Kidney (tissue), 14 donors: ENCODE results near the gene MITF. TPM values are rescaled to one million over a fixed set of nuclear protein-coding genes. Genes with fewer than 3 reads are reported as not detected.

ENCODE experiments used
- DNase-seq, 5 donors: peaks; one replicate each; pipeline ENCODE4 v3.0.0-alpha.2; 2013 to 2020
- FAIRE-seq: peaks from 2 replicates; lab custom pipeline; 2012; peaks lifted over from hg19 to GRCh38; lab: Jason Lieb, UNC
- H3K27ac ChIP-seq, 2 donors: one replicate each; pipeline ENCODE4 v1.7.0; 2013; ENCODE audit warnings: low read depth in 2 of 2, low read length in 2 of 2, inconsistent platforms in 1 of 2
- H3K27me3 ChIP-seq: one replicate; pipeline ENCODE4 v1.7.1; 2013; ENCODE audit warnings: low read length, inconsistent platforms; ENCODE audit not compliant: control insufficient read depth, insufficient read depth
- H3K36me3 ChIP-seq, 3 donors: one replicate each; pipeline versions ENCODE4 v1.7.0 to v1.7.1; 2013; ENCODE audit warnings: low read length in 3 of 3, control low read depth in 1 of 3, inconsistent platforms in 1 of 3; ENCODE audit not compliant: insufficient read depth in 3 of 3, control insufficient read depth in 2 of 3
- H3K4me1 ChIP-seq, 3 donors: one replicate each; pipeline versions ENCODE4 v1.7.0 to v1.7.1; 2013; ENCODE audit warnings: low read length in 3 of 3, inconsistent platforms in 1 of 3, low read depth in 1 of 3; ENCODE audit not compliant: control insufficient read depth in 2 of 3, insufficient read depth in 2 of 3
- H3K4me3 ChIP-seq, 3 donors: one replicate each; pipeline versions ENCODE4 v1.7.0 to v1.8.1; 2013; ENCODE audit warnings: low read length in 3 of 3, control low read depth in 1 of 3, inconsistent platforms in 1 of 3
- H3K9ac ChIP-seq, 3 donors: one replicate each; pipeline versions ENCODE4 v1.7.0 to v1.7.1; 2013; ENCODE audit warnings: low read length in 3 of 3, control low read depth in 1 of 3, inconsistent platforms in 1 of 3
- H3K9me3 ChIP-seq, 3 donors: one replicate each; pipeline versions ENCODE4 v1.7.0 to v1.7.1; 2013; ENCODE audit warnings: low read length in 3 of 3, control low read depth in 1 of 3, inconsistent platforms in 1 of 3; ENCODE audit not compliant: control insufficient read depth in 2 of 3, insufficient read depth in 1 of 3
- intact Hi-C: fragments of 100-400 bp; cut with DNase I; formaldehyde crosslinking; loops from one replicate; pipeline ENCODE4 v1.11.1; 2022
- polyA plus RNA-seq: library from polyadenylated mRNA; stranded (reverse); fragments of 350-450 nt; fragmentation: Illumina TruSeq; extraction: RNeasy Lipid Tissue Mini Kit (QIAGEN cat#74804); gene quantifications from one replicate; pipeline ENCODE4 v1.2.3, GENCODE V29; 2014; ENCODE audit warnings: low read depth, low replicate concordance; ENCODE audit not compliant: insufficient read depth
- total RNA-seq: library from RNA; stranded (reverse); fragmentation: NEBNext Ultra II Directional; extraction: Animal tissue kit (Norgen Biotek cat#: 25700); gene quantifications from one replicate; pipeline ENCODE4 v1.2.1, GENCODE V29; 2021
- TF ChIP-seq, protein P1 (sequence below): IDR thresholded peaks from 3 replicates; pipeline ENCODE4 v1.5.1; 2012; ENCODE audit warnings: mild to moderate bottlenecking, moderate library complexity, borderline replicate concordance; ENCODE audit not compliant: insufficient read depth; ENCODE audit errors: extremely low read depth
- donor health status: control.
- donor health status: control.
- donor health status: control.
- donor health status: control.
- donor health status: control.
- donor health status: DM: yes; HTN: yes; CAD: no.
- donor health status: Normal renal cell carcinoma (clear cell type).

Gene MITF
- total and polyA plus RNA-seq, 2 donors from 2014 or later: 14.1 to 52.6 TPM

DNA sequence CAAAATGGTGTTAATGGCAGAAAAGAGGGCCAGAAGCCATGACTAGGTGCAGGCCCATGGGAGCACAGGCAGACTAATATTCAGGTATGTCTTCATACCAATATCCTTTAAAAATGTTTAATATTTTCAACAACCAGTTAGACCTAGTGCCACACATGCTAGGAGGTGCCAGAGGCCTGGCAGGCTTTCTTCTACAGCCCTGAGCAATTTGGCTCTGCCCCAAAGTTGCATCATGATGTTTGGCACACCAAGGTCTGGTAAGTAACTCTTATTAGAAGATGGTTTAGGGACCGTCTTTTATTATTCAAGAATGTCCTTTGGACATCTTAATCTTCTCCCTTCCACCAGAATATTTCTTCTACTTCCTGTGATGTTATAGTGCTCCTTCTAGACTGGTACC is 34.8 kb downstream of the MITF start:
- Histone ChIP-seq H3K9ac (no peak overlapping the region), H3K9me3 (no peaks in the 10 kb centered on the region), H3K4me3 (no peak overlapping the region), H3K4me1 (peaks cover 0 to 16% (median 15%) of the 10 kb centered on the region in 3 donors), H3K27ac (no peak overlapping the region), H3K36me3 (no peaks in the 10 kb centered on the region), H3K27me3 (no peaks in the 10 kb centered on the region)
- intact Hi-C loops: no loop called here
- DNase-seq (no peak), FAIRE-seq (no peak)
- TF ChIP-seq, protein P1, sequence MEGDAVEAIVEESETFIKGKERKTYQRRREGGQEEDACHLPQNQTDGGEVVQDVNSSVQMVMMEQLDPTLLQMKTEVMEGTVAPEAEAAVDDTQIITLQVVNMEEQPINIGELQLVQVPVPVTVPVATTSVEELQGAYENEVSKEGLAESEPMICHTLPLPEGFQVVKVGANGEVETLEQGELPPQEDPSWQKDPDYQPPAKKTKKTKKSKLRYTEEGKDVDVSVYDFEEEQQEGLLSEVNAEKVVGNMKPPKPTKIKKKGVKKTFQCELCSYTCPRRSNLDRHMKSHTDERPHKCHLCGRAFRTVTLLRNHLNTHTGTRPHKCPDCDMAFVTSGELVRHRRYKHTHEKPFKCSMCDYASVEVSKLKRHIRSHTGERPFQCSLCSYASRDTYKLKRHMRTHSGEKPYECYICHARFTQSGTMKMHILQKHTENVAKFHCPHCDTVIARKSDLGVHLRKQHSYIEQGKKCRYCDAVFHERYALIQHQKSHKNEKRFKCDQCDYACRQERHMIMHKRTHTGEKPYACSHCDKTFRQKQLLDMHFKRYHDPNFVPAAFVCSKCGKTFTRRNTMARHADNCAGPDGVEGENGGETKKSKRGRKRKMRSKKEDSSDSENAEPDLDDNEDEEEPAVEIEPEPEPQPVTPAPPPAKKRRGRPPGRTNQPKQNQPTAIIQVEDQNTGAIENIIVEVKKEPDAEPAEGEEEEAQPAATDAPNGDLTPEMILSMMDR: no peak

DNA sequence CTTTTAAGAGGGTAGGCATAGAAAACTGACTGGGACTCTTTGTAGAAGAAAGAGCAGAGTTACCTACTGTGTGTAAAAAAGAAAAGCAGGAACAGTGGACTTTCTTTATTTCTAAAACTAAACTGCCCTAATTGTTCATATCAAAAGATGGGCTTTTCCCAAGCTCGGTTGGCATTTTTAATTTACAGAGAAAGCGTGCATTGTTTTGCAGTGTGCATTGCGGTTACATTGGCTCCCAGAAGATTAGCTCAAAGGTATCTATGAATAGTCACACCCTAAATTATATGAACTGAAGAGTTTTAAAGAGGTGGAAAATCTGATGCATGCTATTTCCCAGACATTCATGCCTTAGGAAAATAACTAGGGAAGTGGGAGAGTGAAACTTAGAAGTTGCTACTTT is 36.5 kb downstream of the MITF start:
- H3K9ac ChIP-seq: no peak overlapping the region
- no peak overlapping the region for H3K27ac ChIP-seq
- H3K36me3 ChIP-seq: no peaks in the 10 kb centered on the region
- no peak for DNase-seq
- peaks cover 0 to 16% (median 12%) of the 10 kb centered on the region in 3 donors for H3K4me1 ChIP-seq
- intact Hi-C loops: no loop called here
- TF ChIP-seq, protein P1: no peak
- H3K4me3 ChIP-seq: no peak overlapping the region
- FAIRE-seq: no peak
- H3K27me3 ChIP-seq: no peaks in the 10 kb centered on the region
- no peaks in the 10 kb centered on the region for H3K9me3 ChIP-seq

DNA sequence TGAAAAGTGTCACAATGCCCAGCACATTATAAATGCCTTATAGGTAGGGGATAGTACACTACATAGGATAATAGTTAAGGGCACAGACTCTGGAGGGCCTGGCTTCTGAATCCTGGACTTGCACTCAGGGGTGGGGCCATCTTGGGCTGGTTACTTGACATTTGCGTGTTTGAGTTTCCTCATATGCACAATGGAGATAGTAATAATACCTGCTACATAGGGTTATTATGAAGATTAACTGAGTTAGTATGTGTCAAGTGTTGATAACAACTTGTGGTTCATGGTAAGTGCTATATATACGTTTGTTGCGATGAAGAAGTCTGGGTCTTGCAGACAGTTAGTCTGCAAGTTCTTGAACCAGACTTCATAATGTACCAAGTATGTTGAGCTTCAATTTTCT is 37.0 kb downstream of the MITF start:
- H3K36me3 ChIP-seq: no peaks in the 10 kb centered on the region
- FAIRE-seq (no peak), DNase-seq (no peak)
- no peak overlapping the region for H3K27ac ChIP-seq
- H3K4me3 ChIP-seq: no peak overlapping the region
- H3K4me1 ChIP-seq: peaks cover 0 to 11% (median 6%) of the 10 kb centered on the region in 3 donors
- no peaks in the 10 kb centered on the region for H3K9me3 ChIP-seq
- intact Hi-C loops: no loop called here
- TF ChIP-seq, protein P1: no peak
- no peak overlapping the region for H3K9ac ChIP-seq
- H3K27me3 ChIP-seq: no peaks in the 10 kb centered on the region
